GM12892 (cell line): ENCODE measurements around the gene CARMIL1.

Source experiments
- POLR2A ChIP-seq: IDR thresholded peaks from 2 replicates; pipeline ENCODE4 v1.6.1; 2011; ENCODE audit warnings: low read depth, low read length, control low read depth
- POLR2AphosphoS5 ChIP-seq: IDR thresholded peaks from 2 replicates; pipeline ENCODE4 v1.6.1; 2011; ENCODE audit warnings: low read depth, low read length, control low read depth
- TAF1 ChIP-seq: IDR thresholded peaks from 2 replicates; pipeline ENCODE4 v1.6.1; 2011; ENCODE audit warnings: low read depth, mild to moderate bottlenecking, control low read depth, low read length, borderline replicate concordance

DNA sequence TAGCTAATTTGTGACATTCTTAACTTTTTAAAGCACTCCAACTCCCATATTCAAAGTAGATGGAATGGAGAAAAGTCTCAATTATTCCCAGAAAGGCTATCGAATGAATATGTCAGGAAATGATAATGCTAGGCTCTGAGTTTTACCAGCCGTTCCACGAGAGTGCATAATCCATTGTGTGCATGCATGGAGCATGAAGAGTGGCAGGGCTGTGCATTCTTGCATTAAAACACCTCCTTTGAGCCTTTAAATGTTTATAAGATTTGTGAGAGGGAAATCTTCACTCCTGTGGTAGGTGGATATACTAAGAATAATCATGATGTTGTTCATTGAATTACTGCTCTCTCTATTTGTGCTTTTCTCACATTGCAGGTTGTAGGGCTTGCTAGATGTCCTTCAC lies 178.3 kb downstream of the CARMIL1 start:
- no peak for TF ChIP-seq TAF1
- TF ChIP-seq POLR2A = no peak
- TF ChIP-seq POLR2AphosphoS5 = no peak
